HFFc6 (cell line): ENCODE results near the gene NADK2. TPM values are rescaled to one million over a fixed set of nuclear protein-coding genes. Genes with fewer than 3 reads are reported as not detected.

Source experiments
- DNase-seq: peaks from one replicate; pipeline ENCODE4 v3.0.0-alpha.2; 2018
- H3K27ac Mint-ChIP-seq: 2 replicates; pipeline ENCODE4 v1.8.0; 2020; ENCODE audit warnings: mild to moderate bottlenecking, mixed read lengths
- H3K27me3 Mint-ChIP-seq: 2 replicates; pipeline ENCODE4 v1.8.0; 2021; ENCODE audit warnings: mild to moderate bottlenecking, moderate library complexity, mixed read lengths; ENCODE audit not compliant: insufficient read depth
- H3K36me3 Mint-ChIP-seq: 2 replicates; pipeline ENCODE4 v1.8.0; 2021; ENCODE audit warnings: low read depth, mixed read lengths
- H3K4me1 Mint-ChIP-seq: 2 replicates; pipeline ENCODE4 v1.8.0; 2020; ENCODE audit warnings: low read depth, mixed read lengths
- H3K4me3 Mint-ChIP-seq: 2 replicates; pipeline ENCODE4 v1.8.0; 2020; ENCODE audit warnings: mild to moderate bottlenecking, moderate library complexity, mixed read lengths
- H3K9me3 Mint-ChIP-seq: 2 replicates; pipeline ENCODE4 v1.8.0; 2020; ENCODE audit warnings: mild to moderate bottlenecking, mixed read lengths
- total RNA-seq, 6 experiments: library from RNA; stranded (reverse); fragmentation: NEBNext Ultra II Directional; extraction: Animal tissue kit (Norgen Biotek cat#: 25700); gene quantifications; 2 replicates in 1 of 6; 3 replicates in 5 of 6; pipeline ENCODE4 v1.2.3, GENCODE V29; 2021
- TF ChIP-seq, protein P1 (sequence below): fragments of 200-600 bp; sonication (generic); IDR thresholded peaks from 2 replicates; pipeline ENCODE4 v1.5.0; 2021; ENCODE audit warnings: antibody characterized with exemption, mild to moderate bottlenecking

Gene NADK2
- total RNA-seq, 6 experiments from 2014 or later, result 14.6 to 20.1 (median 15.3) TPM

DNA sequence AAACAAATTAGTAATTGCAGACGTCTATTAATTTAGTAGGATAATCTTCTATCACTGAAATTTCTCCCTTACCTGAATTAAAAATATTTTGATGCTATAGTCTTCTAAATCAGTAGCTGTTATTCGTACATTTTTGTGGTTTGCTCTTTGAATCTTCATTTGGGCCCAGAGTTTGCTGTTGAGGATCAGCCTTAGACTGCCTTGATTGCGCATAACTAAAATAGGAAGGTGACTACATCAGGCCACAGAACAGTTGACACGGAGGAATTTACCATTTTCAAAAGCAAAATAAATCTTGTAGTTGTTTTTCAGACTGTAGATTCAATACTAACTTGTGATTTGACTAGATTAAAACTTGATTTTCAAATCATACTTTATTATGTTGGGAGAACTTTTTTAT lies 11.8 kb upstream of the NADK2 start:
- Mint-ChIP-seq H3K9me3 (no peaks in the 10 kb centered on the region), H3K4me1 (no peaks in the 10 kb centered on the region), H3K27ac (no peak overlapping the region), H3K36me3 (no peaks in the 10 kb centered on the region), H3K4me3 (no peak overlapping the region), H3K27me3 (0 out of 2 replicates have a peak, but pooled peaks cover 3% of the 10 kb centered on the region)
- DNase-seq, result no peak
- TF ChIP-seq, protein P1, sequence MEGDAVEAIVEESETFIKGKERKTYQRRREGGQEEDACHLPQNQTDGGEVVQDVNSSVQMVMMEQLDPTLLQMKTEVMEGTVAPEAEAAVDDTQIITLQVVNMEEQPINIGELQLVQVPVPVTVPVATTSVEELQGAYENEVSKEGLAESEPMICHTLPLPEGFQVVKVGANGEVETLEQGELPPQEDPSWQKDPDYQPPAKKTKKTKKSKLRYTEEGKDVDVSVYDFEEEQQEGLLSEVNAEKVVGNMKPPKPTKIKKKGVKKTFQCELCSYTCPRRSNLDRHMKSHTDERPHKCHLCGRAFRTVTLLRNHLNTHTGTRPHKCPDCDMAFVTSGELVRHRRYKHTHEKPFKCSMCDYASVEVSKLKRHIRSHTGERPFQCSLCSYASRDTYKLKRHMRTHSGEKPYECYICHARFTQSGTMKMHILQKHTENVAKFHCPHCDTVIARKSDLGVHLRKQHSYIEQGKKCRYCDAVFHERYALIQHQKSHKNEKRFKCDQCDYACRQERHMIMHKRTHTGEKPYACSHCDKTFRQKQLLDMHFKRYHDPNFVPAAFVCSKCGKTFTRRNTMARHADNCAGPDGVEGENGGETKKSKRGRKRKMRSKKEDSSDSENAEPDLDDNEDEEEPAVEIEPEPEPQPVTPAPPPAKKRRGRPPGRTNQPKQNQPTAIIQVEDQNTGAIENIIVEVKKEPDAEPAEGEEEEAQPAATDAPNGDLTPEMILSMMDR, result no peak

DNA sequence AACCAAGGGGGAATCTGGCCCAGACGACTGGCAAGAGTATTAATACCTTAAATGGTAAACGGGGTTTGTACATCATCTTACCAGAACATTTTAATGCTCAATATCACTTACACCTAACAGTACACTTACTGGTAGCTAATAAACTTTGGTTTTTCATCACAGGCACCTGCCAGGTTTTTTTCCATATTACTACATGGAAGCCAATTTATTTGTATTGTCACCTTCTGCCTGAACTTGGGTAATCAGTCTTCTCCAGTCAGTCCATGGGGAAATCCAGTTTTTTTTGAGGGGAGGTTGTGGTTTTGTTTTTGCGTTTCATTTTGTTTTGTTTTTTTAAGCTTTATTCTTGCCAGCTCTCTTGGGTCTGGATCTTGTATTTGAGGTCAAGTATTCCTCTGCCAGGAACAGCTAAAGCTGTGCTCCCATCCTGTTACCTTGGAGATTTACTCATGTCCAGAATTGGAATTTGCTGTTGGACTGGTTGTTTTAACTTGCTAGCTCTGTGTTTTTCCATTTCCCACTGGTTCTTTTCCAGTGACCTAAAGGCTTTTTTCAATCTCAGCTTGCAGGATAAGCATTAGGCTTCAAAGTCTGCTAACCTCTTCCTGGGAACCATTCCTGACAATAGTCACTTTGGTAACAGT lies 11.1 kb upstream of the NADK2 start:
- Mint-ChIP-seq H3K4me3 (no peak overlapping the region), H3K27ac (no peak overlapping the region), H3K36me3 (no peaks in the 10 kb centered on the region)

DNA sequence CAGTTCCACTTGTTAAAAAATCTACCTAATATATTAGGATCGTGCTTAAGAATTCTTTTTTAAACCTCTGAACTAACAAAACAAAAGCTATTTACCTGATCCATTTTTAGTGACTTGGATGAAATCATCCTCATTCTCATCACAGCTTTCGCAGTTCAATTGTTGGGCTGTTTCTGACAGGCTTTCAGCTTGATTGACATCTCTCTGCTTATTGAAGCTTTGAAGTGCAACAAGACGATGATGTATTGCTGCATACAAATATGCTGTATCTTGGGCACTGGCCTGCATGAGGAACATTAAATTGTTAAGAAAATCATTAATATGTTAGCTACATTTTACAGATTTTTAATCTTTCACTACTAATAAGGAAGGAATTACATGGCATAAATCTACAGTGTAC lies 9.5 kb upstream of the NADK2 start:
- H3K4me3 Mint-ChIP-seq, result no peak overlapping the region
- H3K36me3 Mint-ChIP-seq, result no peaks in the 10 kb centered on the region
- TF ChIP-seq, protein P1, result no peak
- no peak overlapping the region for H3K27ac Mint-ChIP-seq
- H3K27me3 Mint-ChIP-seq, result no peaks in the 10 kb centered on the region
- H3K9me3 Mint-ChIP-seq, result no peaks in the 10 kb centered on the region
- no peak for DNase-seq
- no peaks in the 10 kb centered on the region for H3K4me1 Mint-ChIP-seq

More for the DNA sequence above, 11.1 kb upstream of the NADK2 start:
- DNase-seq, result no peak
- no peaks in the 10 kb centered on the region for H3K4me1 Mint-ChIP-seq
- TF ChIP-seq, protein P1, result no peak
- H3K9me3 Mint-ChIP-seq, result no peaks in the 10 kb centered on the region
- H3K27me3 Mint-ChIP-seq, result no peaks in the 10 kb centered on the region

DNA sequence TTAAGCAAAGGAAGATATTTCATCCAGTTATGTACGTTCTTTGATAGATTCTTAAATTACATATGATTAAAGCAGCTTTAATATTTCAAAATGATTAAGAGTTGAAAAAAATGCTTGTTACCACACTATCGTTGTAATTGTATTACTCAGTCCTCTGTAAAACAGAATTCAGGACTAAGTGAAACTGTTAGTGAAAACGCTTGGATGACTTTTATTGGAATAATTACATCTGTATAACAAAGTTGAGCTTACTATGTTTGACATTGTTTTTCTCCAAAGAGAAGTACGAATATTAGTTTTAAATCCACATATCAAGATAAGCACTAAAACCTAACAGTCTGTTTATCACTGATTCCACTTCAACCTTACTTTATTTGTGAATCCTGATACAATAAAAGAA lies 8.7 kb upstream of the NADK2 start:
- TF ChIP-seq, protein P1, result no peak
- H3K27ac Mint-ChIP-seq, result no peak overlapping the region
- no peaks in the 10 kb centered on the region for H3K4me1 Mint-ChIP-seq
- no peak for DNase-seq
- no peak overlapping the region for H3K4me3 Mint-ChIP-seq
- H3K27me3 Mint-ChIP-seq, result no peaks in the 10 kb centered on the region
- no peaks in the 10 kb centered on the region for H3K36me3 Mint-ChIP-seq
- no peaks in the 10 kb centered on the region for H3K9me3 Mint-ChIP-seq

DNA sequence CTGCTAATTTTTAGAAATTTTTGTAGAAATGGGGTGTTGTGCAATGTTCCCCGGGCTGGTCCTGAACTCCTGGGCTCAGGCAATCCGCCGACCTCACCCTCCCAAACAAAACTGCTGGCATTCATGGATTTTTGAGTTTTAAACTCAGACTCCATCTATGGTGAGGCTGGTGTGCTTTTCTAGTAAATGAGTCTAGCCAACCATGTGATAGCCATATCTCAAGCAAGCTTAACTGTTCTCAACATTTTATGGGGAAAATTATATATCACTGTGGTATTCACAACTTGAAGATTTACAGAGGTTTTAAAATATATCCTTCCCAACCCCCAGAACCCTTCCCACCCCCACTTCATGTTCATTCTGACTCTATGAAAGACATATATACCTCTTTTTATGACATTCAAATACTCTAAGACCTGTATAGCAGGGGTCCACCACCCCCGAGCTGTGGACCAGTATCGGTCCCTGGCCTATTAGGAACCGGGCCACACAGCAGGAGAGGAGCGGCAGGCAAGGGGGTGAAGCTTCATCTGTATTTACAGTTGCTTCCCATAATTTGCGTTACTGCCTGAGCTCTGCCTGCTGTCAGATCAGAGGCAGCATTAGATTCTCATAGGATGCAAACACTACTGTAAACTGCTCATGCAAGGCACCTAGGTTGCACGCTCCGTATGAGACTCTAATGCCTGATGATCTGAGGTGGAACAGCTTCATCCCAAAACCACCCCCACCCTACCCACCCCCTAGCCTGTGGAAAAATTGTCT lies 4.5 kb upstream of the NADK2 start:
- no peaks in the 10 kb centered on the region for H3K36me3 Mint-ChIP-seq
- no peak for DNase-seq
- H3K9me3 Mint-ChIP-seq, result no peaks in the 10 kb centered on the region
- H3K4me1 Mint-ChIP-seq, result peaks cover 7% of the 10 kb centered on the region
- H3K27ac Mint-ChIP-seq, result no peak overlapping the region
- H3K4me3 Mint-ChIP-seq, result no peak overlapping the region
- H3K27me3 Mint-ChIP-seq, result no peaks in the 10 kb centered on the region
- TF ChIP-seq, protein P1, result no peak
